H1 (cell line): ENCODE measurements around the gene CRISPLD2. TPM values are rescaled to one million over a fixed set of nuclear protein-coding genes. Genes with fewer than 3 reads are reported as not detected.

Source experiments
- CTCF ChIA-PET: fragments of 300-600 bp; sonication (Branson Sonifier 250); formaldehyde crosslinking; loops from one replicate; lab custom pipeline; 2021; ENCODE audit not compliant: partially characterized antibody; lab: Charles Lee
- POLR2A ChIA-PET: fragments of 300-600 bp; sonication (Branson Sonifier 250); formaldehyde crosslinking; loops from one replicate; lab custom pipeline; 2021; ENCODE audit warnings: inconsistent platforms; ENCODE audit not compliant: partially characterized antibody; lab: Charles Lee
- DNase-seq, 2 experiments: peaks; one replicate each; pipeline versions ENCODE4 v3.0.0 to v3.0.0-alpha.2; 2010 to 2022; ENCODE audit warnings: low spot score in 2 of 2, low read depth in 1 of 2, mixed read lengths in 1 of 2
- FAIRE-seq: peaks from 2 replicates; lab custom pipeline; 2011; peaks lifted over from hg19 to GRCh38; lab: Jason Lieb, UNC
- H2AFZ ChIP-seq: 2 replicates; pipeline ENCODE4 v1.8.1; 2012; ENCODE audit warnings: low read length, inconsistent platforms
- H2AK5ac ChIP-seq: 2 replicates; pipeline ENCODE4 v1.6.1; 2013; ENCODE audit warnings: low read depth, low read length
- H2BK120ac ChIP-seq: replicated peaks from 2 replicates; pipeline ENCODE3; 2013; ENCODE audit warnings: low read depth, low read length, inconsistent platforms
- H2BK12ac ChIP-seq: 2 replicates; pipeline ENCODE4 v1.6.1; 2013; ENCODE audit warnings: low read depth, low read length
- H2BK15ac ChIP-seq: 2 replicates; pipeline ENCODE4 v1.6.1; 2013; ENCODE audit warnings: low read length
- H2BK20ac ChIP-seq: 2 replicates; pipeline ENCODE4 v1.6.1; 2013; ENCODE audit warnings: low read length
- H2BK5ac ChIP-seq: 2 replicates; pipeline ENCODE4 v1.6.1; 2013; ENCODE audit warnings: low read depth, low read length
- H3K14ac ChIP-seq: 2 replicates; pipeline ENCODE4 v1.6.1; 2013; ENCODE audit warnings: inconsistent platforms; ENCODE audit not compliant: insufficient read length
- H3K18ac ChIP-seq: 2 replicates; pipeline ENCODE4 v1.6.1; 2013; ENCODE audit warnings: low read length; ENCODE audit errors: extremely low read depth
- H3K23ac ChIP-seq: 2 replicates; pipeline ENCODE4 v1.6.1; 2013; ENCODE audit warnings: inconsistent platforms; ENCODE audit not compliant: insufficient read length
- H3K23me2 ChIP-seq: 2 replicates; pipeline ENCODE4 v1.6.1; 2013; ENCODE audit warnings: low read depth, low read length
- H3K27ac ChIP-seq: 2 replicates; pipeline ENCODE4 v1.6.1; 2011; ENCODE audit warnings: low read depth, low read length, inconsistent platforms
- H3K27me3 ChIP-seq, 4 experiments: replicated peaks in 1 of 4; 1 replicate in 1 of 4; 2 replicates in 3 of 4; pipeline versions ENCODE4 v1.6.1 to v1.8.1; 2011 to 2013; ENCODE audit warnings: low read length in 3 of 4, mild to moderate bottlenecking in 3 of 4, inconsistent platforms in 2 of 4, mixed read lengths in 2 of 4, moderate library complexity in 1 of 4; ENCODE audit not compliant: control insufficient read depth in 3 of 4, insufficient read depth in 3 of 4; ENCODE audit errors: extremely low read depth in 1 of 4
- H3K36me3 ChIP-seq, 4 experiments: 2 replicates each; pipeline versions ENCODE4 v1.6.1 to v1.8.1; 2011 to 2013; ENCODE audit warnings: mild to moderate bottlenecking in 4 of 4, low read length in 3 of 4, moderate library complexity in 2 of 4, control low read depth in 1 of 4, inconsistent platforms in 1 of 4; ENCODE audit not compliant: insufficient read depth in 4 of 4, control insufficient read depth in 2 of 4
- H3K4ac ChIP-seq: replicated peaks from 2 replicates; pipeline ENCODE3; 2013; ENCODE audit warnings: low read length, low read depth, mixed read lengths, inconsistent platforms; ENCODE audit not compliant: insufficient read length
- H3K4me1 ChIP-seq, 4 experiments: replicated peaks in 1 of 4; 1 replicate in 1 of 4; 2 replicates in 3 of 4; pipeline versions ENCODE4 v1.6.1 to v1.8.1; 2011 to 2013; ENCODE audit warnings: low read length in 3 of 4, inconsistent platforms in 2 of 4, mixed read lengths in 1 of 4; ENCODE audit not compliant: insufficient read depth in 4 of 4, control insufficient read depth in 3 of 4
- H3K4me2 ChIP-seq, 2 experiments: 2 replicates each; pipeline versions ENCODE4 v1.6.1 to v1.8.1; 2011 to 2013; ENCODE audit warnings: low read depth in 2 of 2, low read length in 2 of 2, control low read depth in 1 of 2, inconsistent platforms in 1 of 2, mild to moderate bottlenecking in 1 of 2; ENCODE audit not compliant: insufficient read depth in 1 of 2
- H3K4me3 ChIP-seq, 4 experiments: fragments of 200-600, 300-600 bp in 1 of 4; sonication (generic), shearing (Covaris generic), sonication (Bioruptor Twin) in 1 of 4; 2 replicates each; pipeline versions ENCODE4 v1.5.1 to v1.8.1; 2011 to 2016; ENCODE audit warnings: low read length in 4 of 4, low read depth in 3 of 4, control low read depth in 2 of 4, inconsistent platforms in 2 of 4, mild to moderate bottlenecking in 2 of 4, mixed read lengths in 1 of 4, moderate library complexity in 1 of 4; ENCODE audit not compliant: insufficient read depth in 2 of 4; ENCODE audit errors: extremely low read depth in 1 of 4
- H3K56ac ChIP-seq: replicated peaks from 2 replicates; pipeline ENCODE3; 2013; ENCODE audit warnings: low read depth, mild to moderate bottlenecking, mixed read lengths, low read length, inconsistent platforms; ENCODE audit not compliant: insufficient read length
- H3K79me1 ChIP-seq: 2 replicates; pipeline ENCODE4 v1.6.1; 2013; ENCODE audit warnings: low read depth, low read length, control low read depth
- H3K79me2 ChIP-seq, 2 experiments: 2 replicates each; pipeline versions ENCODE4 v1.6.1 to v1.8.1; 2012 to 2013; ENCODE audit warnings: low read length in 2 of 2, mild to moderate bottlenecking in 2 of 2, inconsistent platforms in 1 of 2; ENCODE audit not compliant: insufficient read depth in 2 of 2, control insufficient read depth in 1 of 2
- H3K9ac ChIP-seq, 4 experiments: replicated peaks in 1 of 4; 1 replicate in 1 of 4; 2 replicates in 3 of 4; pipeline versions ENCODE4 v1.6.1 to v1.8.1; 2011 to 2013; ENCODE audit warnings: low read depth in 3 of 4, low read length in 3 of 4, control low read depth in 2 of 4, mild to moderate bottlenecking in 2 of 4, moderate library complexity in 2 of 4, inconsistent platforms in 1 of 4; ENCODE audit errors: extremely low read depth in 1 of 4
- H3K9me3 ChIP-seq, 2 experiments: 2 replicates each; pipeline versions ENCODE4 v1.6.1 to v1.8.1; 2012 to 2013; ENCODE audit warnings: mild to moderate bottlenecking in 2 of 2, moderate library complexity in 2 of 2, control low read depth in 1 of 2, inconsistent platforms in 1 of 2, low read depth in 1 of 2, low read length in 1 of 2, mixed read lengths in 1 of 2; ENCODE audit not compliant: insufficient read depth in 2 of 2
- H4K20me1 ChIP-seq, 2 experiments: replicated peaks in 1 of 2; 2 replicates each; pipeline versions ENCODE3 to v1.8.1; 2011 to 2013; ENCODE audit warnings: inconsistent platforms in 2 of 2, low read length in 2 of 2, mild to moderate bottlenecking in 1 of 2; ENCODE audit not compliant: insufficient read depth in 2 of 2, control insufficient read depth in 1 of 2
- H4K5ac ChIP-seq: 2 replicates; pipeline ENCODE4 v1.6.1; 2013; ENCODE audit warnings: low read length, low read depth, mixed read lengths, inconsistent platforms; ENCODE audit not compliant: insufficient read length
- H4K8ac ChIP-seq: 2 replicates; pipeline ENCODE4 v1.8.0; 2013; ENCODE audit warnings: mild to moderate bottlenecking, moderate library complexity, low read length, inconsistent platforms; ENCODE audit not compliant: insufficient read depth; ENCODE audit errors: extremely low read depth
- H4K91ac ChIP-seq: replicated peaks from 2 replicates; pipeline ENCODE3; 2013; ENCODE audit warnings: low read length, mixed read lengths, inconsistent platforms; ENCODE audit not compliant: insufficient read length
- GABPA ChIP-seq: IDR thresholded peaks from 2 replicates; pipeline ENCODE4 v1.6.1; 2011; ENCODE audit warnings: mild to moderate bottlenecking, low read length, moderate library complexity, borderline replicate concordance; ENCODE audit not compliant: insufficient read depth
- WGBS, 2 experiments: shearing (Covaris generic) in 1 of 2; methylation state at CpG; one replicate each; pipeline versions ENCODE4 v1.1.6 to v1.1.7; 2013 to 2015; ENCODE audit warnings: low lambda C conversion rate in 2 of 2, mixed read lengths in 2 of 2, inconsistent platforms in 1 of 2, low coverage in 1 of 2, missing lambda C conversion rate in 1 of 2; ENCODE audit not compliant: insufficient replicate concordance in 2 of 2, insufficient coverage in 1 of 2, insufficient read length in 1 of 2; ENCODE audit errors: extremely low coverage in 1 of 2, missing lambda C conversion rate in 1 of 2; 5-methylcytosine and 5-hydroxymethylcytosine counted together
- polyA plus RNA-seq, 7 experiments: library from polyadenylated mRNA; depleted of rRNA in 3 of 7; stranded (reverse) in 5 of 7; unstranded in 2 of 7; fragments of >200 nt in 5 of 7; fragments of 200-250 nt in 2 of 7; gene quantifications; 1 replicate in 5 of 7; 2 replicates in 1 of 7; 4 replicates in 1 of 7; pipeline versions ENCODE4 v1.2.1 to v1.2.3, GENCODE V29; 2011 to 2013; ENCODE audit warnings: missing spikeins in 2 of 7, mixed read lengths in 2 of 7
- total RNA-seq: library from RNA; stranded (reverse); fragmentation: NEBNext Ultra II Directional; extraction: Animal tissue kit (Norgen Biotek cat#: 25700); gene quantifications from 2 replicates; pipeline ENCODE4 v1.2.1, GENCODE V29; 2021

The CRISPLD2 gene
- total and polyA plus RNA-seq, 2 of the 8 experiments (the other 6 are each of a cell fraction or from before 2014, with no cell fraction given) = 2.7 to 5.1 TPM

- Histone ChIP-seq H2BK20ac (no peak overlapping the region), H3K23ac (no peak overlapping the region), H2AK5ac (no peak overlapping the region), H2BK15ac (no peak overlapping the region), H4K5ac (no peak overlapping the region), H3K4ac (no peak overlapping the region), H3K56ac (no peak overlapping the region), H3K9me3 (no peaks in the 10 kb centered on the region), H3K18ac (no peak overlapping the region), H2BK5ac (no peak overlapping the region), H4K20me1 (no peaks in the 10 kb centered on the region), H3K14ac (no peak overlapping the region), H3K4me1 (peaks cover 0 to 2% (median 0%) of the 10 kb centered on the region in 4 experiments; a peak in 2 of 7 replicates), H2AFZ (no peak overlapping the region), H3K23me2 (no peaks in the 10 kb centered on the region), H3K27ac (no peak overlapping the region), H3K36me3 (no peaks in the 10 kb centered on the region), H4K8ac (no peak overlapping the region), H3K4me3 (no peak overlapping the region), H3K9ac (no peak overlapping the region), H3K4me2 (no peak overlapping the region), H4K91ac (no peak overlapping the region), H2BK12ac (no peak overlapping the region), H3K79me1 (no peaks in the 10 kb centered on the region), H3K79me2 (no peaks in the 10 kb centered on the region), H3K27me3 (no peaks in the 10 kb centered on the region), H2BK120ac (no peak overlapping the region)
- TF ChIP-seq GABPA = no peak
- whole genome bisulfite sequencing, 2 experiments = 90% methylated on average over 6 of the region's 6 CpGs; no CpG with 5 or more reads in 1 of the 2 experiments
- POLR2A ChIA-PET = interaction anchor here (0.8 to 1.2 kb wide), 3 partner anchors 8 to 12 kb away, joined by 3 to 5 read pairs (median 3); no protein-coding TSS in a partner anchor
- CTCF ChIA-PET = interaction anchor here (1.2 to 2.0 kb wide), 6 partner anchors 18 to 178 kb away, joined by 3 to 6 read pairs (median 4); no protein-coding TSS in a partner anchor
- no peak for FAIRE-seq
- DNase-seq = no peak
Measured at GRCh38 chr16:84791501-84791900, 28.3 kb upstream of the CRISPLD2 start.
